Measurements from ENCODE around the gene IL27RA.

DNA sequence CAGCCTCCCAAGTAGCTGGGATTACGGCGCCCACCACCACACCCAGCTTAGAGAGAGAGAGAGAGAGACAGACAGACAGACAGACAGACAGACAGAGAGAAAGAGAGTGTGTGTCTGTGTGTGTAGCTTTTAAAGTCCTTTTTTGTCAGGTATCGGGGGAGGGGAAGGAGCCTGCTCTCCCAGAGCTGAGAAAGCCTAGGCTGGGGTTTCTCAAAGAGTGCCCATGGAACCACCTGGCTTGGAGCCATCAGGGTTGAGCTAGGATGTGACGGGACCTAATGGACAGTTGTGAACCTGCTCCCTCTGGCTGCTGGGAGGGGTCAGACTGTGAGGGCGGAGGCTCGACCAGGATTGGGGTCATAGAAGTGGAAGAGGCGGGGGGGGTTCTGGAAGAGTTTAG lies 42.1 kb upstream of the IL27RA start:
- TF ChIP-seq ZNF384 (IDR thresholded peaks at IDR 0.05) (no peak), SUZ12 (IDR thresholded peaks at IDR 0.05) (no peak), FOXK2 (IDR thresholded peaks at IDR 0.05) (no peak), ELF4 (IDR thresholded peaks at IDR 0.05) (no peak), FOXM1 (IDR thresholded peaks at IDR 0.05; ENCODE audit: borderline replicate concordance) (no peak)
- TF ChIP-seq, protein P1, sequence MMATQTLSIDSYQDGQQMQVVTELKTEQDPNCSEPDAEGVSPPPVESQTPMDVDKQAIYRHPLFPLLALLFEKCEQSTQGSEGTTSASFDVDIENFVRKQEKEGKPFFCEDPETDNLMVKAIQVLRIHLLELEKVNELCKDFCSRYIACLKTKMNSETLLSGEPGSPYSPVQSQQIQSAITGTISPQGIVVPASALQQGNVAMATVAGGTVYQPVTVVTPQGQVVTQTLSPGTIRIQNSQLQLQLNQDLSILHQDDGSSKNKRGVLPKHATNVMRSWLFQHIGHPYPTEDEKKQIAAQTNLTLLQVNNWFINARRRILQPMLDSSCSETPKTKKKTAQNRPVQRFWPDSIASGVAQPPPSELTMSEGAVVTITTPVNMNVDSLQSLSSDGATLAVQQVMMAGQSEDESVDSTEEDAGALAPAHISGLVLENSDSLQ (IDR thresholded peaks at IDR 0.05) = no peak
